HepG2 (cell line): Measurements from ENCODE around the gene RIMBP2. TPM values are rescaled to one million over a fixed set of nuclear protein-coding genes. Genes with fewer than 3 reads are reported as not detected.

Experiments used
- ATAC-seq: fragments of 200-7000 bp; cut with Tn5 transposase; 3 replicates; pipeline ENCODE4 v1.9.1; 2020; ENCODE audit warnings: mild to moderate bottlenecking, moderate library complexity
- BruUV-seq: library from RNA; stranded (reverse); fragments of 400-500 nt; replicated peaks from 2 replicates; lab custom pipeline; 2021; lab: Mats Ljungman, UMichigan
- CTCF ChIA-PET: fragments of 300-600 bp; formaldehyde crosslinking; extraction: SDS; loops from one replicate; lab custom pipeline; 2021; ENCODE audit warnings: low total read pairs, inconsistent platforms, low intra/inter-chr PET ratio; lab: Yijun Ruan, JAX
- POLR2A ChIA-PET: fragments of 350-600 bp; sonication (Branson Sonifier 250); formaldehyde crosslinking; loops from one replicate; lab custom pipeline; 2020; ENCODE audit warnings: antibody characterized with exemption, inconsistent platforms; lab: Yijun Ruan, JAX
- DNase-seq: peaks from one replicate; pipeline ENCODE4 v3.0.0-alpha.2; 2015; ENCODE audit warnings: low spot score
- FAIRE-seq: peaks from 3 replicates; lab custom pipeline; 2011; peaks lifted over from hg19 to GRCh38; lab: Jason Lieb, UNC
- H2AFZ ChIP-seq: one replicate; pipeline ENCODE4 v1.6.1; 2011; ENCODE audit warnings: low read length, inconsistent platforms
- H3K27ac ChIP-seq: fragments of 300-600 bp; 3 replicates; pipeline ENCODE4 v1.8.0; 2011; ENCODE audit warnings: mixed run types, mild to moderate bottlenecking, mixed read lengths, low read length, inconsistent platforms; ENCODE audit not compliant: insufficient read depth; ENCODE audit errors: extremely low read length
- H3K27me3 ChIP-seq, 2 experiments: fragments of 200-600 bp in 1 of 2; 2 replicates in 1 of 2; 3 replicates in 1 of 2; pipeline versions ENCODE4 v1.6.0 to v1.8.0; 2011; ENCODE audit warnings: low read length in 2 of 2, mild to moderate bottlenecking in 2 of 2, moderate library complexity in 2 of 2, inconsistent platforms in 1 of 2; ENCODE audit not compliant: insufficient read depth in 2 of 2, control insufficient read depth in 1 of 2
- H3K36me3 ChIP-seq, 2 experiments: fragments of 200-600 bp in 1 of 2; replicated peaks in 1 of 2; 2 replicates in 1 of 2; 3 replicates in 1 of 2; pipeline versions ENCODE4 v1.5.1 to v1.8.0; 2011; ENCODE audit warnings: low read length in 2 of 2, inconsistent platforms in 1 of 2; ENCODE audit not compliant: insufficient read depth in 2 of 2, control insufficient read depth in 1 of 2
- H3K4me1 ChIP-seq: 2 replicates; pipeline ENCODE4 v1.5.1; 2012; ENCODE audit warnings: low read length, inconsistent platforms; ENCODE audit not compliant: insufficient read depth
- H3K4me2 ChIP-seq: 2 replicates; pipeline ENCODE4 v1.6.0; 2011; ENCODE audit warnings: low read depth, low read length, inconsistent platforms
- H3K4me3 ChIP-seq, 3 experiments: fragments of 200-600 bp in 1 of 3; sonication (generic), shearing (Covaris generic) in 1 of 3; replicated peaks in 1 of 3; 2 replicates each; pipeline ENCODE4 v1.5.1; 2011 to 2016; ENCODE audit warnings: low read length in 3 of 3, inconsistent platforms in 2 of 3, low read depth in 2 of 3, mild to moderate bottlenecking in 2 of 3, control low read depth in 1 of 3, mixed read lengths in 1 of 3; ENCODE audit not compliant: insufficient read depth in 1 of 3
- H3K79me2 ChIP-seq: one replicate; pipeline ENCODE4 v1.6.1; 2011; ENCODE audit warnings: low read length, inconsistent platforms; ENCODE audit not compliant: insufficient read depth
- H3K9ac ChIP-seq: 2 replicates; pipeline ENCODE4 v1.6.0; 2011; ENCODE audit warnings: mild to moderate bottlenecking, low read depth, low read length, inconsistent platforms; ENCODE audit not compliant: insufficient read depth
- H3K9me3 ChIP-seq: 2 replicates; pipeline ENCODE4 v1.5.1; 2012; ENCODE audit warnings: mild to moderate bottlenecking, low read length
- H4K20me1 ChIP-seq: 2 replicates; pipeline ENCODE4 v1.6.0; 2011; ENCODE audit warnings: inconsistent platforms, mild to moderate bottlenecking, low read length, moderate library complexity; ENCODE audit not compliant: insufficient read depth
- NBN ChIP-seq: fragments of 450-650 bp; conservative IDR thresholded peaks from 2 replicates; pipeline ENCODE4 v1.6.1; 2017
- RAD21 ChIP-seq: fragments of 450-650 bp; formaldehyde crosslinking; IDR thresholded peaks from 2 replicates; pipeline ENCODE4 v1.5.0; 2020; ENCODE audit warnings: mild to moderate bottlenecking
- RBAK ChIP-seq: sonication (generic); formaldehyde crosslinking; IDR thresholded peaks from 2 replicates; pipeline ENCODE4 v1.5.1; 2020; ENCODE audit warnings: mild to moderate bottlenecking, missing genetic modification reagents
- RFX3 ChIP-seq: IDR thresholded peaks from 2 replicates; pipeline ENCODE4 v1.6.1; 2016; ENCODE audit warnings: missing biosample characterization, missing genetic modification reagents
- SIX1 ChIP-seq: sonication (generic); formaldehyde crosslinking; IDR thresholded peaks from 2 replicates; pipeline ENCODE4 v1.4.0; 2020; ENCODE audit warnings: missing genetic modification reagents, borderline replicate concordance
- THAP11 ChIP-seq: IDR thresholded peaks from 2 replicates; pipeline ENCODE4 v1.6.1; 2016; ENCODE audit warnings: missing biosample characterization, missing genetic modification reagents
- ZBTB21 ChIP-seq: sonication (generic); formaldehyde crosslinking; IDR thresholded peaks from 2 replicates; pipeline ENCODE4 v1.4.0; 2020; ENCODE audit warnings: missing genetic modification reagents
- ZBTB8A ChIP-seq: sonication (generic); formaldehyde crosslinking; IDR thresholded peaks from 2 replicates; pipeline ENCODE4 v1.4.0; 2020; ENCODE audit warnings: mild to moderate bottlenecking, low read depth, missing genetic modification reagents, borderline replicate concordance
- ZIK1 ChIP-seq: sonication (generic); formaldehyde crosslinking; IDR thresholded peaks from 2 replicates; pipeline ENCODE4 v1.5.0; 2020; ENCODE audit warnings: mild to moderate bottlenecking, low read depth, missing genetic modification reagents, borderline replicate concordance
- ZNF101 ChIP-seq: sonication (generic); formaldehyde crosslinking; IDR thresholded peaks from 2 replicates; pipeline ENCODE4 v1.4.0; 2020; ENCODE audit warnings: mild to moderate bottlenecking, low read depth, missing genetic modification reagents, borderline replicate concordance
- ZNF737 ChIP-seq: sonication (generic); formaldehyde crosslinking; IDR thresholded peaks from 2 replicates; pipeline ENCODE4 v1.5.0; 2020; ENCODE audit warnings: missing genetic modification reagents, mild to moderate bottlenecking, borderline replicate concordance
- WGBS: methylation state at CpG from one replicate; pipeline ENCODE4 v1.1.6; 2017; ENCODE audit warnings: low lambda C conversion rate; 5-methylcytosine and 5-hydroxymethylcytosine counted together
- in situ Hi-C: cut with HindIII; loops from 2 replicates; pipeline ENCODE4 v1.10.0; 2017; ENCODE audit warnings: low pct_unique_long_range_greater_than_20kb; ENCODE audit not compliant: extremely low pct_ligation_motif_present
- intact Hi-C: fragments of 100-400 bp; cut with micrococcal nuclease; formaldehyde crosslinking; loops from one replicate; pipeline ENCODE4 v1.10.0; 2022; ENCODE audit not compliant: unreplicated experiment
- polyA plus RNA-seq, 8 experiments: library from polyadenylated mRNA; depleted of rRNA in 3 of 8; stranded (reverse) in 7 of 8; unstranded in 1 of 8; fragments of >200 nt; fragmentation: Illumina TruSeq in 4 of 8; extraction: Trizol in 4 of 8; gene quantifications; 2 replicates each; pipeline versions ENCODE4 v1.2.1 to v1.2.3, GENCODE V29; 2011 to 2016; ENCODE audit warnings: low read depth in 4 of 8, missing spikeins in 1 of 8, mixed read lengths in 1 of 8; ENCODE audit not compliant: insufficient read depth in 1 of 8
- total RNA-seq, 5 experiments: library from RNA; depleted of rRNA; stranded (reverse); fragments of >200 nt; fragmentation: Illumina TruSeq; extraction: Trizol; gene quantifications; 2 replicates each; pipeline ENCODE4 v1.2.3, GENCODE V29; 2016; ENCODE audit warnings: low read depth in 1 of 5
- TF ChIP-seq, protein P1 (sequence below): sonication (generic); formaldehyde crosslinking; IDR thresholded peaks from 2 replicates; pipeline ENCODE4 v1.9.0; 2022; ENCODE audit warnings: missing genetic modification reagents, mild to moderate bottlenecking, borderline replicate concordance
- TF ChIP-seq, protein P2 (sequence below): sonication (generic); formaldehyde crosslinking; IDR thresholded peaks from 2 replicates; pipeline ENCODE4 v1.8.1; 2023; ENCODE audit warnings: mild to moderate bottlenecking, missing genetic modification reagents, borderline replicate concordance
- TF ChIP-seq, protein P3 (sequence below): IDR thresholded peaks from 2 replicates; pipeline ENCODE4 v1.6.1; 2012; ENCODE audit warnings: low read depth, low read length, improper control_type of control experiment

Gene RIMBP2
- total and polyA plus RNA-seq, 2 of the 13 experiments (the other 11 are each of a cell fraction or from before 2014, with no cell fraction given): 0.03 TPM; not detected in 1

DNA sequence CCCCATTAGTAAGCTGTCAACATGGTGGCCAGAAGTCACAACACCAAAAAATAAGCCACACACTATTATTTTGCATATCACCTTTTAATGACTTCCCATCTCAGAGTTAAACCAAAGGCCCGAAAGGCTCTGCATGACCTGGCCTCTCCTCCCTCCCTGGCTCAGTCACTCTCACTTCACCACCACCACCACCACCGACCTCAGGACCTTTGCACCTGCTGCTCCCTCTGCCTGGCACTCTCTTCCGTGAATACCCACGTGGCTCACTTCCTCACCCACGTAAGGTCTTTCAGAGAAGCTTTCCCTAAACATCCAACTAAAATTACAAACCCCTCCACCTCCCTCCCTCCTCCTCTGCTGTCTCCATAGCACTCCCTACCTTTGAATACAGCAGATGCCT, 134.3 kb downstream of the RIMBP2 start (continued):
- no peak for TF ChIP-seq ZNF737 (CRISPR knock-in tag)
- no peak for TF ChIP-seq RFX3 (CRISPR knock-in tag)
- TF ChIP-seq, protein P1, sequence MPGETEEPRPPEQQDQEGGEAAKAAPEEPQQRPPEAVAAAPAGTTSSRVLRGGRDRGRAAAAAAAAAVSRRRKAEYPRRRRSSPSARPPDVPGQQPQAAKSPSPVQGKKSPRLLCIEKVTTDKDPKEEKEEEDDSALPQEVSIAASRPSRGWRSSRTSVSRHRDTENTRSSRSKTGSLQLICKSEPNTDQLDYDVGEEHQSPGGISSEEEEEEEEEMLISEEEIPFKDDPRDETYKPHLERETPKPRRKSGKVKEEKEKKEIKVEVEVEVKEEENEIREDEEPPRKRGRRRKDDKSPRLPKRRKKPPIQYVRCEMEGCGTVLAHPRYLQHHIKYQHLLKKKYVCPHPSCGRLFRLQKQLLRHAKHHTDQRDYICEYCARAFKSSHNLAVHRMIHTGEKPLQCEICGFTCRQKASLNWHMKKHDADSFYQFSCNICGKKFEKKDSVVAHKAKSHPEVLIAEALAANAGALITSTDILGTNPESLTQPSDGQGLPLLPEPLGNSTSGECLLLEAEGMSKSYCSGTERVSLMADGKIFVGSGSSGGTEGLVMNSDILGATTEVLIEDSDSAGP (CRISPR knock-in tag): no peak

DNA sequence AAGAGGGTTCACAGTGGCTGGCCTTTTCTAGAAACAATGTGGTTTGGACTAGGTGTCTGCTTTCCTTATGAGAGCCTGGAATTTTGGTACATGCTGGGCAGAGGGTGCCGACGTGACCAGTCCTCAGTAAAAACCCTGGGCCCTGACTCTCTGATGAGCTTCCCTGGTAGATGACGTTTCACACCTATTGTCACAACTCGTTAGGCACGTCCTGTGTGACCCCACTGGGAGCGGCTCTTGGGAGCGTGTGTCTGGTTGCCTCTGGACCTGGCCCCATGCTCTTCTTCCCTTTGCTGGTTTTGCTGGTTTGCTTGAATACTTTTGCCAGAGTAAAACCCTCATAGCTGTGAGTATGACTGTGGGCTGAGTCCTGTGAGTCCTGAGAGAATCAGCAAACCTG, 136.9 kb downstream of the RIMBP2 start:
- H3K36me3 ChIP-seq: no peaks in the 10 kb centered on the region
- H3K4me3 ChIP-seq: no peak overlapping the region
- DNase-seq (no peak), ATAC-seq (no peak), FAIRE-seq (no peak)
- H3K79me2 ChIP-seq: no peaks in the 10 kb centered on the region
- H3K9me3 ChIP-seq: no peaks in the 10 kb centered on the region
- H3K27me3 ChIP-seq: peaks cover 0 to 25% of the 10 kb centered on the region in 2 experiments; a peak in 2 of 5 replicates
- no TSS peak for BruUV-seq
- intact Hi-C loops (no loop called here), in situ Hi-C loops (no loop called here)
- TF ChIP-seq NBN: no peak
- TF ChIP-seq THAP11 (CRISPR knock-in tag): no peak
- no peak for TF ChIP-seq ZBTB21 (CRISPR knock-in tag)
- TF ChIP-seq, protein P2, sequence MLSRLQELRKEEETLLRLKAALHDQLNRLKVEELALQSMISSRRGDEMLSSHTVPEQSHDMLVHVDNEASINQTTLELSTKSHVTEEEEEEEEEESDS (CRISPR knock-in tag): no peak
- no peak for TF ChIP-seq ZBTB8A
- no peak for TF ChIP-seq ZIK1
- TF ChIP-seq, protein P3, sequence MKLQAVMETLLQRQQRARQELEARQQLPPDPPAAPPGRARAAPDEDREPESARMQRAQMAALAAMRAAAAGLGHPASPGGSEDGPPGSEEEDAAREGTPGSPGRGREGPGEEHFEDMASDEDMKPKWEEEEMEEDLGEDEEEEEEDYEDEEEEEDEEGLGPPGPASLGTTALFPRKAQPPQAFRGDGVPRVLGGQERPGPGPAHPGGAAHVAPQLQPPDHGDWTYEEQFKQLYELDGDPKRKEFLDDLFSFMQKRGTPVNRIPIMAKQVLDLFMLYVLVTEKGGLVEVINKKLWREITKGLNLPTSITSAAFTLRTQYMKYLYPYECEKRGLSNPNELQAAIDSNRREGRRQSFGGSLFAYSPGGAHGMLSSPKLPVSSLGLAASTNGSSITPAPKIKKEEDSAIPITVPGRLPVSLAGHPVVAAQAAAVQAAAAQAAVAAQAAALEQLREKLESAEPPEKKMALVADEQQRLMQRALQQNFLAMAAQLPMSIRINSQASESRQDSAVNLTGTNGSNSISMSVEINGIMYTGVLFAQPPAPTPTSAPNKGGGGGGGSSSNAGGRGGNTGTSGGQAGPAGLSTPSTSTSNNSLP: no peak
- TF ChIP-seq SIX1 (CRISPR knock-in tag): no peak
- TF ChIP-seq RAD21 (CRISPR knock-in tag): no peak
- no peak for TF ChIP-seq RBAK (CRISPR knock-in tag)
- TF ChIP-seq ZNF101 (CRISPR knock-in tag): no peak
- H3K4me2 ChIP-seq: no peak overlapping the region
- H3K4me1 ChIP-seq: no peaks in the 10 kb centered on the region
- no peak overlapping the region for H3K27ac ChIP-seq
- H3K9ac ChIP-seq: no peak overlapping the region
- no peak overlapping the region for H2AFZ ChIP-seq
- ChIA-PET POLR2A (no interaction called here), CTCF (no interaction called here)
- WGBS: 7% methylated on average over 3 of the region's 7 CpGs
- H4K20me1 ChIP-seq: no peaks in the 10 kb centered on the region
